Skeletal muscle cell (primary cell): ENCODE results near the gene EIF4B.
A peak's percentile ranks its signal among the peaks of the same experiment; 100 is the strongest.
"Not testable (repeated sequence)": the region's sequence is repeated elsewhere in the genome, so short reads cannot be mapped to it uniquely, and the experiment has no call there.

ENCODE experiments used
- DNase-seq: peaks from one replicate; pipeline ENCODE4 v3.0.0-alpha.2; 2010; ENCODE audit warnings: low read depth
- H3K4me3 ChIP-seq: 2 replicates; pipeline ENCODE4 v1.5.1; 2011; ENCODE audit warnings: low read depth, mild to moderate bottlenecking, control low read depth, low read length, moderate library complexity

The EIF4B gene

GRCh38 chr12:53005986-53006809, at the start of gene EIF4B:
Gene EIF4B, plus strand, starts transcription at chr12:53006456. Its CDS starts 28 bp downstream, at chr12:53006484.
- DNase-seq: peak; percentile 99
- H3K4me3 ChIP-seq: peak within 1 kb of the TSS; percentile 100

- DNase-seq: no peak
- H3K4me3 ChIP-seq: no peak overlapping the region
These were observed 49.3 kb upstream of the EIF4B start for GRCh38 chr12:52956987-52957386.

GRCh38 chr12:52964556-52965336, 41.5 kb upstream of the EIF4B start:
- no peak overlapping the region for H3K4me3 ChIP-seq

GRCh38 chr12:52965337-52965731, 40.9 kb upstream of the EIF4B start:
- no peak for DNase-seq
- peak overlapping the region; percentile 15 for H3K4me3 ChIP-seq

More at GRCh38 chr12:52964556-52965336, 41.5 kb upstream of the EIF4B start:
- no peak for DNase-seq

- H3K4me3 ChIP-seq: no peak overlapping the region
- DNase-seq: no peak
These were observed 37.0 kb upstream of the EIF4B start for GRCh38 chr12:52969166-52969795.

GRCh38 chr12:52969828-52970569, 36.3 kb upstream of the EIF4B start:
- no peak for DNase-seq

GRCh38 chr12:52971679-52972329, 34.5 kb upstream of the EIF4B start:
- H3K4me3 ChIP-seq: no peak overlapping the region
- no peak for DNase-seq

More at GRCh38 chr12:52969828-52970569, 36.3 kb upstream of the EIF4B start:
- H3K4me3 ChIP-seq: no peak overlapping the region

- H3K4me3 ChIP-seq: no peak overlapping the region
- DNase-seq: no peak
These were observed 31.1 kb upstream of the EIF4B start for GRCh38 chr12:52975204-52975603.

GRCh38 chr12:52975820-52976573, 30.3 kb upstream of the EIF4B start:
- H3K4me3 ChIP-seq: no peak overlapping the region
- DNase-seq: no peak

- DNase-seq: no peak
- no peak overlapping the region for H3K4me3 ChIP-seq
These were observed 29.6 kb upstream of the EIF4B start for GRCh38 chr12:52976574-52977071.

GRCh38 chr12:52977170-52977569, 29.1 kb upstream of the EIF4B start:
- no peak overlapping the region for H3K4me3 ChIP-seq
- no peak for DNase-seq

- H3K4me3 ChIP-seq: no peak overlapping the region
- DNase-seq: no peak
These were observed 26.1 kb upstream of the EIF4B start for GRCh38 chr12:52980096-52980649.

- peak; percentile 52 for DNase-seq
- no peak overlapping the region for H3K4me3 ChIP-seq
These were observed 25.4 kb upstream of the EIF4B start for GRCh38 chr12:52980650-52981423.

GRCh38 chr12:52984136-52984535, 22.1 kb upstream of the EIF4B start:
- DNase-seq: no peak
- H3K4me3 ChIP-seq: no peak overlapping the region

GRCh38 chr12:52988898-52989297, 17.4 kb upstream of the EIF4B start:
- DNase-seq: no peak
- no peak overlapping the region for H3K4me3 ChIP-seq

- no peak overlapping the region for H3K4me3 ChIP-seq
- DNase-seq: no peak
These were observed 16.1 kb upstream of the EIF4B start for GRCh38 chr12:52990206-52990605.

GRCh38 chr12:52992240-52992639, 14.0 kb upstream of the EIF4B start:
- H3K4me3 ChIP-seq, DNase-seq: not testable (repeated sequence)
